ENCODE results near the gene TEAD2.

Gene TEAD2

GRCh38 chr19:49294401-49294800, 67.8 kb downstream of the TEAD2 start:
- TF ChIP-seq TCF12 (IDR thresholded peaks at IDR 0.05; ENCODE audit: low read depth) (no peak), TEAD4 (IDR thresholded peaks at IDR 0.05) (no peak), CEBPB (IDR thresholded peaks at IDR 0.05) (no peak), YY1 (IDR thresholded peaks at IDR 0.05; ENCODE audit: low read depth) (no peak), RAD21 (IDR thresholded peaks at IDR 0.05; ENCODE audit: low read depth) (no peak), CREB1 (IDR thresholded peaks at IDR 0.05; ENCODE audit: low read depth) (no peak), REST (IDR thresholded peaks at IDR 0.05; ENCODE audit: low read depth) (no peak), NFIC (IDR thresholded peaks at IDR 0.05) (no peak), USF1 (IDR thresholded peaks at IDR 0.05) (no peak), EP300 (IDR thresholded peaks at IDR 0.05; ENCODE audit: borderline replicate concordance) (no peak), TAF1 (IDR thresholded peaks at IDR 0.05; ENCODE audit: low read depth) (no peak), EGR1 (IDR thresholded peaks at IDR 0.05) (no peak), MAX (IDR thresholded peaks at IDR 0.05) (no peak), ZBTB7A (IDR thresholded peaks at IDR 0.05; ENCODE audit: low read depth) (no peak), FOXM1 (IDR thresholded peaks at IDR 0.05; ENCODE audit: borderline replicate concordance, low read depth) (no peak)
